Activated naive CD8-positive, alpha-beta T cell treated with anti-CD3 and anti-CD28 coated beads, Interleukin-2, amount 50 U/mL, for 24 hours (primary cell): ENCODE data around the gene ADAMTS2.

ENCODE experiments used
- ATAC-seq: fragments of 150-1000 bp; cut with Tn5 transposase; one replicate; pipeline ENCODE4 v1.10.0; 2021
- DNase-seq: peaks from one replicate; pipeline ENCODE4 v3.0.0; 2021
- H3K27ac Mint-ChIP-seq: one replicate; pipeline ENCODE4 v1.8.0; 2021; ENCODE audit warnings: mild to moderate bottlenecking, mixed read lengths
- H3K27me3 Mint-ChIP-seq: one replicate; pipeline ENCODE4 v1.8.0; 2021; ENCODE audit warnings: mixed read lengths
- H3K36me3 Mint-ChIP-seq: one replicate; pipeline ENCODE4 v1.8.0; 2021; ENCODE audit warnings: low read depth, mixed read lengths
- H3K4me1 Mint-ChIP-seq: one replicate; pipeline ENCODE4 v1.8.0; 2021; ENCODE audit warnings: mixed read lengths
- H3K4me3 Mint-ChIP-seq: one replicate; pipeline ENCODE4 v1.8.0; 2021; ENCODE audit warnings: mild to moderate bottlenecking, moderate library complexity, mixed read lengths
- H3K9me3 Mint-ChIP-seq: one replicate; pipeline ENCODE4 v1.8.0; 2021; ENCODE audit warnings: mixed read lengths

Gene ADAMTS2

DNA sequence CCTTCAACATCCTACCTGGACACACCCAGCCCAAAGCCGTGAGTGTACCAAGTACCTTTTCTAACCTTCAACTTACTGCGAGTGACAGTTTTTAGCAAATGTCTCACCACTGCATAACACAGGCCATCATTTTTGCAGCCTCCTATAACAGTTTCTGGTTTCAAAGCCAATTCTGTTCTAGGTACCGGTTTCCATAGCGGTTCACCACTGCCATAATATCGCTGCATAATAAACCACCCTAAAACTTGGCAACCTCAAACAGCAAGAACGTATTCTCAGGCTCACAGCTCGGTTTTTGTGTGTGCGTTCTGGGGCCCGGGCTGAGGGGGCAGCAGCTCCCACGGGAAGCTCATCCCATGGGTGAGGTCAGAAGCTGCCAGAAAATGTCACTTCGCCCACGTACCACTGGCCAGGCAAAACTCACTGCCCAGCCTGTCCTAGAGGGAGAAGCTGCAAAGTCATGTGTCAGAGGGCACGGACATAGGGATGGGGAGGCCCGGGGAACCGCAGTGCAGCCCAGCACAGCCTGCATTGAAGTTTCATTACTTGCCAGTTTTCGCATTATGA lies 15.9 kb upstream of the ADAMTS2 start:
- no peak overlapping the region for H3K4me3 Mint-ChIP-seq
- ATAC-seq (no peak), DNase-seq (no peak)
- peaks cover 9% of the 10 kb centered on the region for H3K27me3 Mint-ChIP-seq
- no peaks in the 10 kb centered on the region for H3K36me3 Mint-ChIP-seq
- H3K4me1 Mint-ChIP-seq: no peaks in the 10 kb centered on the region
- no peak overlapping the region for H3K27ac Mint-ChIP-seq
- no peaks in the 10 kb centered on the region for H3K9me3 Mint-ChIP-seq

DNA sequence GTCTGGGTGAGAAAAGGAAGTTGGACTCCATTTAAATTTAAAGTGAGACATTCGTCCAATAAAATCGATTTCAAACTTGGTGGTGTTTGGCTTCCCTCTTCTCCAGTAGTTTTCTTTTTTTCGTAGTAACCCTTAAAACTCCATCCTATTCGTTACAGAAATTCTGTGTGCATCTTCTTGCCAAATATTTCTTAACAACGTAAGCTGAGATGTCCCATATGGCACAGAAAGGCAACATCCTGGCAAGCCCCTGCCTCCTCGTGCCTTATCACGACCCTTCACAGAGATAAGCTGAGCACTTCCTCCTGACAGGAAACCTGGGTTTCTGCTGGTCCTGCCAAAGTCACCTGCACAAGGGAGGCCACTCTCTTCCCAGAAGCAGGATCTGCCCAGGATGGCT lies 11.8 kb upstream of the ADAMTS2 start:
- no peak for DNase-seq
- no peak for ATAC-seq
- Mint-ChIP-seq H3K4me1 (no peaks in the 10 kb centered on the region), H3K36me3 (no peaks in the 10 kb centered on the region), H3K4me3 (no peak overlapping the region), H3K27ac (no peak overlapping the region), H3K9me3 (no peaks in the 10 kb centered on the region), H3K27me3 (peaks cover 5% of the 10 kb centered on the region)

DNA sequence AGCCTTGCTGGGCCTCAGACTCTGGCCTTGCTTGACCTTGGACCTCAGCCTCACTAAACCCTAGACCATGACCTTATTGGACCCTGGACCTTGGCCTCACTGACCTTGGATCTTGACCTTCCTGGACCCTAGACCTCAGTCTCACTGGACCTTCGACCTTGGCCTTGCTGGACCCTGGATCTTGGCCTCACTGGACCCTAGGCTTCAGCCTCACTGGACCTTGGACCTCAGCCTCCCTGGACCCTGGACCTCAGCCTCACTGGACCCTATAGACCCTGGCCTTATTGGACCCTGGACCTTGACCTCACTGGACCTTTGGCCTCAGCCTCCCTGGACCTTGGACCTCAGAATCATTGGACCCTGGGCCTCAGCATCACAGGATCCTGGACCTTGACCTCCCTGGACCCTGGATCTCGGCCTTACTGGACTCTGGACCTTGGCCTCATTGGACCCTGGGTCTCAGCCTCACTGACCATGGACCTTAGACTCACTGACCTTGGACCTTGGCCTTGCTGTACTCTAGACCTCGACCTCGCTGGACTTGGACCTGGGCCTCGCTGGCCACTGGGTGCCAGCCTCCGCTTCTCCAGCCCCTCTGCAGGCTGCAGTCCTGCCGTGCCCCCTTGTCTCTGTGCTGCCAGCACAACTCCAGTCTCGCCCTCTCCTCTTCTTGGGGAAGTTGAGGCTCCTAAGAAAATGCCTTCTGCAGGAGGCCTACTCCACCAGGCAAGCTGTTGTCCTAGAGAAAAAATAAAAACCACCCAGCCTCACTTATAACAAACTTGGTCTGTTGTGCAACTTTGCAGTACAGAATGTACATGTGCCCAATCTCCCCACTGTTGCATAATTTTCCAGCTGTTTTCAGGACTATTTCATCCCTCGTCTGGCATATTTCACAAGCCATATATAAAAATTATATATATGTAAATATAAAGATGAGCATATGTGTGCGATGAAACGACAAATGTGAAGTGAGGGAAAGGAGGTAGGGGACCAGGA lies 11.0 kb upstream of the ADAMTS2 start:
- Mint-ChIP-seq H3K36me3 (no peaks in the 10 kb centered on the region), H3K9me3 (no peaks in the 10 kb centered on the region), H3K4me1 (no peaks in the 10 kb centered on the region), H3K4me3 (no peak overlapping the region), H3K27me3 (peaks cover 1% of the 10 kb centered on the region), H3K27ac (no peak overlapping the region)
- ATAC-seq (no peak), DNase-seq (no peak)

DNA sequence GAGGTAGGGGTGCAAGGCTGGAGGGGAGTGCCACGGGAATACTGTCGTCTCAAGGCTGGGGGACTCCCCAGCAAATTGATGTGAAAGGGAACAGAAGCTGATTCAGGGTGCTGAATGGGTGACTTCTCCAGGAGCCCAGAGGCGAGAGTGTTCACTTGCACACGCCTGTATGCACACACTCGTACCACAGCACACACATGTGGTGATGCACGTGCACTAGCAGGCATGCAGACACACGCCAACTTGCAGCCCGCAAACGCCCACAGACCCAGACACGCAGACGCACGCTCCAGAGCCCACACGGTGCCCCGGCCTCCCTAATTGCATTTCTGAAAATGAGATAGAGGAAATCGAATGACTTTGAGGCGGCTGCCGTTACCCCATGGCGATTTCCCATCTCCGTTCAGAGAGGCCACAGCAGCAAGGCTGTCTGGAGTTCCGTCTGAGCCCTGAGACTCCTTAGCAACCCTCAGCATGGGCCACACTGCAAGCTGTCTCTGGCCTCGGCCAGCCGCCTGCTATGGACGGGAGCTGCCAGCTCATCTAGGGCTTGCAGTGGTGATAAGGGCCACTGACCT lies 9.1 kb upstream of the ADAMTS2 start:
- H3K4me3 Mint-ChIP-seq: no peak overlapping the region
- H3K27ac Mint-ChIP-seq: no peak overlapping the region
- ATAC-seq (no peak), DNase-seq (no peak)
- H3K27me3 Mint-ChIP-seq: peaks cover 1% of the 10 kb centered on the region
- no peaks in the 10 kb centered on the region for H3K9me3 Mint-ChIP-seq
- no peaks in the 10 kb centered on the region for H3K36me3 Mint-ChIP-seq
- no peaks in the 10 kb centered on the region for H3K4me1 Mint-ChIP-seq

DNA sequence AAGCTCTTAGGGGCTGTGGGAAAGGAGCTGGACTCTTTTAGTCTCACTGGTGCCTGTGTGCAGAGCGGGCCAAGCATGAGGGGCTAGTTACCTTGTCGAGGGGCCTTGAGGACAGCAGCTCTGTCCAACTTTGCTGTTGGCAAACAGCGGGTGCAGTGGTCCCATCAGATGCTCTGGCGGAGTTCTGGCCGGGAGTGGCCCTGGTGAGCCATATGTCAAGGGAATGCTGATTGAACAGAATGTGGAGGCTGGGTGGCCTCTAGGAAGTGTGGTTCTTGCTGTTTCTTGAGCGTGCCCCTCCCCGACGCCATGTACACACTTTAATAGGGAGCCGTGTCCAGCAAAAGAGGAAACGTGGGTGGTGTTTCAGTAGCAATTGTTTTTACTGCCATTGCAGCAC lies 3.6 kb upstream of the ADAMTS2 start:
- DNase-seq: no peak
- peaks cover 28% of the 10 kb centered on the region for H3K27me3 Mint-ChIP-seq
- no peaks in the 10 kb centered on the region for H3K4me1 Mint-ChIP-seq
- H3K36me3 Mint-ChIP-seq: no peaks in the 10 kb centered on the region
- no peaks in the 10 kb centered on the region for H3K9me3 Mint-ChIP-seq
- no peak overlapping the region for H3K4me3 Mint-ChIP-seq
- no peak overlapping the region for H3K27ac Mint-ChIP-seq
- no peak for ATAC-seq

DNA sequence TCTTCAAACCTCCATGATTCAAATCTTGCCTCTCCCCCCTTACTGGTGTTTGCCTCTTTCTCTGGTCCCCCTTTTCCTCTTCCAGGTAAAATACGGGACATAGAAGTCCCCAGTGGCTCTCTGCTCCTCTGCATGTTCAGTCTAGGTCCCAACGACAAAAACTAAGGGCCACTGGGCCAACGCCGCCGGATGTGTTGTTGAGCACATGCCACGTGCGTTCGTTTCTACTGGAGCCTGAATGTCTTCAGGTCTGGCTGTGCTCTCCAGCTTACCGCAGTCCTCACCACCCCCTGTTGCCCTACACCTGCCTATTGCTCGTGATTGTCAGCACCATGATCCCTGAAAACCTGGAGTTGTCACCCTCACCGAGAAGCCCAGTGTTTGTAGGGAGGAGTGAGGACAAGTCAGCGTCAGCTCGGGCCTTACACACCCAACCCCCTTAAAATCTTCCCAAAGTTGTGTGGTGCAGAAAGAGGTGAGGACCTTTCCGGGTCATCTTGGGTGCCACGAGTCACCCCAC lies 2.8 kb upstream of the ADAMTS2 start:
- H3K4me3 Mint-ChIP-seq: no peak overlapping the region
- DNase-seq (no peak), ATAC-seq (no peak)
- no peaks in the 10 kb centered on the region for H3K36me3 Mint-ChIP-seq
- H3K27ac Mint-ChIP-seq: no peak overlapping the region
- H3K9me3 Mint-ChIP-seq: no peaks in the 10 kb centered on the region
- peaks cover 33% of the 10 kb centered on the region for H3K27me3 Mint-ChIP-seq
- H3K4me1 Mint-ChIP-seq: peaks cover 2% of the 10 kb centered on the region

DNA sequence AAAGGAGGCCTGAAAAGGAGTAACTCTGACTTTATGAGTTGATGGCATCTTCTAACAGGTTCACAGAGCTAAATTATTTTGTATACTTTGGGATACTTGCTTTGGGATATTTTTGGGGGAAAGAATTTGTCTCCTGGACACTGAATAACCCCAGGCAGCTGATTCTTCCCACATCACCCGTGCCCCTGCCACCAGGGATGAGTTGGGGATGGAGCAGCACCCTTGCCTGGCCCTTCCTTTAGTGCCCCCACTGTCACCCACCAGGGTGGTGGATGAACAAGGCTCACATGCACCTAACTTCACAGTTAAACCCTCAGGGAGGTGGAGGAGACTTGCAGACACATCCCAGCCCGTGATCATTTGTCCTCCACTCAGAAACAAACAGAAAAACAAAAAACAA lies 2.3 kb upstream of the ADAMTS2 start:
- Mint-ChIP-seq H3K27ac (no peak overlapping the region), H3K4me3 (no peak overlapping the region), H3K27me3 (peaks cover 38% of the 10 kb centered on the region), H3K9me3 (no peaks in the 10 kb centered on the region), H3K36me3 (no peaks in the 10 kb centered on the region), H3K4me1 (peaks cover 4% of the 10 kb centered on the region)
- DNase-seq (no peak), ATAC-seq (no peak)

DNA sequence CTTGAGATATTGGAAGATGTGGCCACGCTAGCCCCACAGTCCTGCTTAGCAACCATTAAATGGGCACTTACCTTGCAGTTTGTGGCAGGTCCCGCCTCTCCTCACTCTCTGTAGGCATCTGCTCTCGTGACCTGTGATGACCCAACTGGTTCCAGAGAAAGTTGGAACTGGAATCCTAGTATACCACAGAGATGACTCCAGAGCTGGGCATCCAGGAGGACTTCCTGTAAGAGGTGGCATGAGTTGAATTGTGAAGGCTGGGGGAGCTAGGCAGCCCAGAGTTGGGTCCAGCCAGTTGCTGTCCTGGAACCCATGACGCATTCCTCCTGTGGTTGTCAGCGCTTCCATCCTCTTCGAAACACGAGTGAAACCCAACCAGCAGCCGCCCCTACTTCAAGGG lies 1.6 kb upstream of the ADAMTS2 start:
- no peak overlapping the region for H3K4me3 Mint-ChIP-seq
- H3K4me1 Mint-ChIP-seq: peaks cover 4% of the 10 kb centered on the region
- peaks cover 42% of the 10 kb centered on the region for H3K27me3 Mint-ChIP-seq
- H3K27ac Mint-ChIP-seq: no peak overlapping the region
- ATAC-seq (no peak), DNase-seq (no peak)
- H3K9me3 Mint-ChIP-seq: no peaks in the 10 kb centered on the region
- H3K36me3 Mint-ChIP-seq: no peaks in the 10 kb centered on the region

DNA sequence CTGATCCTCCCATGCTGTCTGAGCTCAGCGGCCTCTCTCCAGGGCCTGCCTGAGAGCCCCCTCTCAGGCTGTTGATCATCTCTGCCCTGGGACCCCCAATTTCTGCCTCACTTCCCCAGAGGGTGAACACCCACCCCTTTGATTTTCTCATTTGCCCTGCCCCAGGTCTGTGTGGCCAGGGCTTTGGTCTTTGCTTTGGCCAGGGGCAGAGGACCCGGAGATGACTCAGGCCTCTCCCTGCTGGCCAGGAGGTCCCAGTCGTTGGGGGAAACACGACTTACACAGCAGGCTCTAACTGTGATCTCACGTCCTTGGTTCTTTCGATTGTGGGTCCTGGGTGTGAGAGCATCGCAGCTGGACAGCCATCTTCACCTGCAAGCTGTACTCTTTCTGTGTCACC lies 1.1 kb upstream of the ADAMTS2 start:
- H3K27me3 Mint-ChIP-seq: peaks cover 45% of the 10 kb centered on the region
- DNase-seq (no peak), ATAC-seq (no peak)
- H3K36me3 Mint-ChIP-seq: no peaks in the 10 kb centered on the region
- no peak overlapping the region for H3K27ac Mint-ChIP-seq
- H3K4me3 Mint-ChIP-seq: no peak overlapping the region
- peaks cover 4% of the 10 kb centered on the region for H3K4me1 Mint-ChIP-seq
- no peaks in the 10 kb centered on the region for H3K9me3 Mint-ChIP-seq

DNA sequence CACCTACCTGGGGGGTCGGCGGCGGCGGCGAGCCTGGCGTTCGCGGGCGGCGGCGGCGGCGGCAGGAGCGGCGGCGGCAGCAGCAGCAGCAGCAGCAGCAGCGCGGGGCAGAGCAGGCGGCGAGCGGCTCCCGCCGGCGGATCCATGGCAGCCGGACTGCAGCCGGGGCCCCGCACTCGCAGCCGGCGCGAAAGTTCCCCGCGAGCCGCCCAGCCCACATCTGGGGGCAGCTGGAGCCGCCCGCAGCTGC lies 153 bp downstream of the ADAMTS2 start:
- Mint-ChIP-seq H3K36me3 (no peaks in the 10 kb centered on the region), H3K27ac (no peak overlapping the region), H3K9me3 (no peaks in the 10 kb centered on the region), H3K27me3 (peaks cover 52% of the 10 kb centered on the region), H3K4me3 (no peak overlapping the region), H3K4me1 (peaks cover 4% of the 10 kb centered on the region)
- DNase-seq (peak; percentile 2), ATAC-seq (no peak)

DNA sequence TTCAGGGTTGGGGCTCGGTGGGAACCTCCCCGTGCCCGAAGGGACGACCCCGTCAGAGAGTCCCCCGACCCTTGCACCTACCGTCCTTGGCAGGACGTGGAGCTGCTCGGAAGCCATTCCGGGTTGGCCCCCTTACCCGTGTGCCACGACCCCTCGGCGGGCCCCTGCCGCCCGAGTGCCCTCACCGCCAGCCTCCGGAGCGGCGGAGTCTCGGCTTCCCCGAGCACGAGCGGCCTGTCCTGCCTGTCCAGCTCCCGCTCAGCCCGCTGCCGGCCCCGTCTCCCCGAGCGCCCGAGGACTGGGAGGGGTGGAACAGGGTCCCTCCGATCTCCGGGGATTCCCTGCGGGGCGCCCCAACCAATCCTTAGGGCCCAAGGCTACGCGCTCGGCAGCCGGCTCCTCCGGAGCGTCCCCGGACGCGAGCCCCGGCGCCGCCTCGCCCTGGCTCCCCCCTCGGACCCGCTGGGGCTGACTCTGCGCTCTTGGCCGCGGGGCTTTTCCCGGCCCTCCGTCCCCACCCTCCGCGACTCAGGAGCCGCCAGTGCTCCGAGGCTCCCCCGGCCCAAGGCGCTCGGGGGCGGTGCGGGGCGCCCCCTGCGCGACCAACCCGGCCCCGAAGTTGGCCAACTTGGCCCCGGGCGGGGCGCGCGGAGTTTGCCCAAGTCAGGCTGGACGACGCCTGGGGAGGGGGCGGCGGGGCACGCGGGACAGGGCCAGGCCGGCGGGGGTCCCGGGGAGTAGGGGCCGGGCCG lies 654 bp downstream of the ADAMTS2 start:
- Mint-ChIP-seq H3K4me1 (peaks cover 4% of the 10 kb centered on the region), H3K4me3 (no peak overlapping the region), H3K27ac (no peak overlapping the region), H3K9me3 (no peaks in the 10 kb centered on the region), H3K36me3 (no peaks in the 10 kb centered on the region), H3K27me3 (peaks cover 52% of the 10 kb centered on the region)
- ATAC-seq (no peak), DNase-seq (peak; percentile 2)

DNA sequence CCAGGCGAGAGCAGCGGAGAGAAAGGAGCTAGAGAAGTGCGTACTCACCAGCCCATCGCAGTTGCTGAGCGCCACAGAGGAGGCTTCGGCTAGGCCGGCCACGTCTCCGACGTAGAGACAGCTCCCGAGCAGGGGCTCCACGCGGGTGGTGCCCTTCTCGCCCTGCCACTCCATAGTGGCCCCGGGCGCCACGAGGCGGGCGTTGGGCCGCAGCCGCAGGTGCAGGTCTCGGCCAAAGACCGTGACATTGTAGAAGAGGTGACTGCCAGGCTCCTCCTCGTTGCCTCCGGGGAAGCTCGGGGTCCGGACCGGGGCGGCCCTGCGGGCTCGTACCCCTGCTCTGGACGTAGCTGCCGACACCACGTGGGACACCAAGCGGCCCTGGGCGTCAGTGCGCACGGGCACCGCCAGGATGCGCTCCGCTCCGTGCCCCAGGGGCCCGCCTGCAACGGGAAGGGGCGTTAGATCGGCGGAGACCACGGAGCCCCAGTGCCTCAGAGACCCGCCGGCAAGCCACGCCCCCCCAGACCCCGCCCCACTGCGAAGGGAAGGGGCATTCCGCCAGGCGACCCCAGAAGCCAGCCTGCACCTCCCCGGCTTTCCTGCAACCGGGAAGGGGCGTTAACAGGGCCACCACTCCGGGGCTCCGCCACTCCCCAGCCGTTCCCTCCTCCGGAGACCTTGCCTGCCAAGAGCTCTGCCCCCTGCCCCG lies 1.4 kb downstream of the ADAMTS2 start:
- peaks cover 49% of the 10 kb centered on the region for H3K27me3 Mint-ChIP-seq
- no peak overlapping the region for H3K4me3 Mint-ChIP-seq
- peaks cover 4% of the 10 kb centered on the region for H3K4me1 Mint-ChIP-seq
- no peak overlapping the region for H3K27ac Mint-ChIP-seq
- peak; percentile 13 for DNase-seq
- no peaks in the 10 kb centered on the region for H3K9me3 Mint-ChIP-seq
- no peak for ATAC-seq
- H3K36me3 Mint-ChIP-seq: no peaks in the 10 kb centered on the region

DNA sequence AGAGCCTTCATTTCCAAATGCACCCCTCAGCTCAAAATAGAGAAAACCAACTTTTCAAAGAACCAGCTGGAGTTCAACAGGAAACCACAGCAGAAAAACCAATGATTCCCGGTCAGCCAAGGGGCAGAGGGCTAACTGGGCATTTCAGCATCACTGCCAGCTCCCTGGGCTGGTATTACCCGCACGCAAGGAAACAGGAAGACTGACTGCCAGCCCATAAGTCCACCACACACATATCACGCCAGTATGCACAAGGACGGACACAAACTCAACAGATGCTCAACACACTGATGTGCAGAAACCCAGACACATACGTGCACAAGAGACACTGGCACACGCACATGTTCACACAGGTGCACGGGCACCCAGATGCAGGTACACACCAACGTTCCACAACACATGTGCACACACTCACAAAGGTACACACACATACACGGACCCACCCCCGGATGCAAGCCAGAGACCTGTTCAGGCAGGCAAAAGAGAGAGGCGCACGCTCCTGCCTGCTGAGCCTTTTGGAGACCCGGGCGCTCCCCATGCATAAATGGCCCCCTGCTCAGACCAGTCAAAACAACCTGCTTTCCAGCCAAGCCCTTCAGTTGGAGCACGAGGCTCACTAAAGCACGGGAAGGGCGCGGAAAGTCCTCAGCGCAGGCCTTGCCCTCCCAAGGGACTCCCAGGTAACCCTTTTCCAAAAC lies 2.1 kb downstream of the ADAMTS2 start:
- Mint-ChIP-seq H3K9me3 (no peaks in the 10 kb centered on the region), H3K36me3 (no peaks in the 10 kb centered on the region), H3K27ac (no peak overlapping the region), H3K4me1 (peaks cover 4% of the 10 kb centered on the region), H3K4me3 (peak overlapping the region; percentile 20), H3K27me3 (peaks cover 47% of the 10 kb centered on the region)
- DNase-seq (no peak), ATAC-seq (no peak)

DNA sequence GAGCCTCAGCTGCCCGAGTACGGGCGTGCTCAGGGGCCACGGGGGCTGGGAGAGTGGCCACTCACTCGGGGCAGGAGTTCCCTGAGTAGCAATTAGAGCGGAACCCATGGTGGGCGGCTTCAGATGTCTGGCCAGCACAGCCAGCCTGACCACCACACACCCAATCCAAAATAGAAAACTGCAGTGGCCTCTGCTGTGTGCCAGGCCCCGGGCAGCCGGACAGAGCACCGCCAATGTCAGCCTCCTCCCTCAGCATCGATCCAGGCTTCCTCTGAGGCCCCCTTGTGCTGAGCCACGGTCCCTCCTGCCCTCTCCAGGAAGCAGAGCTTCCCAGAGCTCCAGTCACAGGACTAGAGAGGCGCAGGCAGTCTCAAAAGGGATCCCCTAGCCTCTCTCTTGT lies 2.7 kb downstream of the ADAMTS2 start:
- Mint-ChIP-seq H3K36me3 (no peaks in the 10 kb centered on the region), H3K9me3 (no peaks in the 10 kb centered on the region), H3K27me3 (peaks cover 43% of the 10 kb centered on the region), H3K4me1 (peaks cover 4% of the 10 kb centered on the region), H3K27ac (no peak overlapping the region), H3K4me3 (no peak overlapping the region)
- DNase-seq (no peak), ATAC-seq (no peak)
